Lower lobe of right lung (tissue), 2 donors: ENCODE results near the gene ANKS1B. TPM values are rescaled to one million over a fixed set of nuclear protein-coding genes. Genes with fewer than 3 reads are reported as not detected.

Experiments used
- ATAC-seq, 2 donors: fragments of 200-7000 bp; cut with Tn5 transposase; one replicate each; pipeline ENCODE4 v1.9.1; 2020 to 2022; ENCODE audit warnings: mild to moderate bottlenecking in 2 of 2, moderate library complexity in 2 of 2
- DNase-seq: peaks from one replicate; pipeline ENCODE4 v3.0.0-alpha.2; 2020
- H3K27ac ChIP-seq: fragments of 200-600 bp; one replicate; pipeline ENCODE4 v1.8.0; 2022
- H3K27me3 ChIP-seq: fragments of 200-600 bp; one replicate; pipeline ENCODE4 v1.8.0; 2022; ENCODE audit warnings: low read depth
- H3K36me3 ChIP-seq: fragments of 200-600 bp; one replicate; pipeline ENCODE4 v1.8.0; 2022; ENCODE audit warnings: mild to moderate bottlenecking
- H3K4me1 ChIP-seq: fragments of 200-600 bp; one replicate; pipeline ENCODE4 v1.8.0; 2022
- H3K4me3 ChIP-seq: fragments of 200-600 bp; one replicate; pipeline ENCODE4 v1.8.0; 2022; ENCODE audit warnings: mild to moderate bottlenecking
- H3K9me3 ChIP-seq: fragments of 200-600 bp; one replicate; pipeline ENCODE4 v1.8.0; 2022
- intact Hi-C: fragments of 100-400 bp; cut with DNase I; formaldehyde crosslinking; loops from one replicate; pipeline ENCODE4 v1.11.0; 2022
- total RNA-seq: library from RNA; stranded (reverse); fragmentation: NEBNext Ultra II Directional; extraction: Animal tissue kit (Norgen Biotek cat#: 25700); gene quantifications from one replicate; pipeline ENCODE4 v1.2.1, GENCODE V29; 2021
- TF ChIP-seq, protein P1 (sequence below): fragments of 200-600 bp; IDR thresholded peaks from one replicate; pipeline ENCODE4 v1.8.0; 2022; ENCODE audit warnings: antibody characterized with exemption, mild to moderate bottlenecking
- donor health status: DM: no; HTN: yes; CAD: no; lungs with severe emphysema.

The ANKS1B gene
- total RNA-seq, 1 donor from 2014 or later, result 4.0 TPM

GRCh38 chr12:99977550-99977949 is 7.2 kb downstream of the ANKS1B start:
- Histone ChIP-seq H3K4me3 (no peak overlapping the region), H3K27ac (no peak overlapping the region), H3K36me3 (no peaks in the 10 kb centered on the region), H3K4me1 (no peaks in the 10 kb centered on the region), H3K27me3 (no peaks in the 10 kb centered on the region), H3K9me3 (no peaks in the 10 kb centered on the region)
- ATAC-seq (no peak), DNase-seq (no peak)
- TF ChIP-seq, protein P1, sequence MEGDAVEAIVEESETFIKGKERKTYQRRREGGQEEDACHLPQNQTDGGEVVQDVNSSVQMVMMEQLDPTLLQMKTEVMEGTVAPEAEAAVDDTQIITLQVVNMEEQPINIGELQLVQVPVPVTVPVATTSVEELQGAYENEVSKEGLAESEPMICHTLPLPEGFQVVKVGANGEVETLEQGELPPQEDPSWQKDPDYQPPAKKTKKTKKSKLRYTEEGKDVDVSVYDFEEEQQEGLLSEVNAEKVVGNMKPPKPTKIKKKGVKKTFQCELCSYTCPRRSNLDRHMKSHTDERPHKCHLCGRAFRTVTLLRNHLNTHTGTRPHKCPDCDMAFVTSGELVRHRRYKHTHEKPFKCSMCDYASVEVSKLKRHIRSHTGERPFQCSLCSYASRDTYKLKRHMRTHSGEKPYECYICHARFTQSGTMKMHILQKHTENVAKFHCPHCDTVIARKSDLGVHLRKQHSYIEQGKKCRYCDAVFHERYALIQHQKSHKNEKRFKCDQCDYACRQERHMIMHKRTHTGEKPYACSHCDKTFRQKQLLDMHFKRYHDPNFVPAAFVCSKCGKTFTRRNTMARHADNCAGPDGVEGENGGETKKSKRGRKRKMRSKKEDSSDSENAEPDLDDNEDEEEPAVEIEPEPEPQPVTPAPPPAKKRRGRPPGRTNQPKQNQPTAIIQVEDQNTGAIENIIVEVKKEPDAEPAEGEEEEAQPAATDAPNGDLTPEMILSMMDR, result no peak
- intact Hi-C loops, result no loop called here

- no peaks in the 10 kb centered on the region for H3K27me3 ChIP-seq
- H3K36me3 ChIP-seq, result no peaks in the 10 kb centered on the region
- H3K4me3 ChIP-seq, result no peak overlapping the region
- ATAC-seq (no peak), DNase-seq (no peak)
- H3K27ac ChIP-seq, result no peak overlapping the region
- no peaks in the 10 kb centered on the region for H3K4me1 ChIP-seq
- intact Hi-C loops, result no loop called here
- TF ChIP-seq, protein P1, result no peak
- no peaks in the 10 kb centered on the region for H3K9me3 ChIP-seq
Observed at GRCh38 chr12:99976762-99977161, 8.0 kb downstream of the ANKS1B start.

DNA sequence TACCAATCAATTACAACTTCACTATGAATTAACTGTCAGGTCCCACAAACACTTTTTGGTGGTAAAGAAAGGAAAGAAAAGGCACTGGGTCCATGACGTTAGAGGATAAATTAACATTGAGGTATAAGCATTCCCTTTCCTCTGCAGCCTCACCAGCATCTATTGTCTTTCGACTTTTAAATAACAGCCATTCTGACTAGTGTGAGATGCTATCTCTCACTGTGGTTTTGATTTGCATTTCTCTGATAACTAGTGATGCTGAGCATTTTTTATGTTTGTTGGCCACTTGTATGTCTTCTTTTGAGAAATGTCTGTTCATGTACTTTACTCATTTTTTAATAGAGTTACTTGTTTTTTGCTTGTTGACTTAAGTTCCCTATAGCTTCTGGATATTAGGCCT is 9.4 kb downstream of the ANKS1B start:
- TF ChIP-seq, protein P1, result no peak
- intact Hi-C loops, result no loop called here
- Histone ChIP-seq H3K9me3 (no peaks in the 10 kb centered on the region), H3K4me1 (no peaks in the 10 kb centered on the region), H3K4me3 (no peak overlapping the region), H3K36me3 (no peaks in the 10 kb centered on the region), H3K27ac (no peak overlapping the region), H3K27me3 (no peaks in the 10 kb centered on the region)
- ATAC-seq, result no peak
- no peak for DNase-seq

DNA sequence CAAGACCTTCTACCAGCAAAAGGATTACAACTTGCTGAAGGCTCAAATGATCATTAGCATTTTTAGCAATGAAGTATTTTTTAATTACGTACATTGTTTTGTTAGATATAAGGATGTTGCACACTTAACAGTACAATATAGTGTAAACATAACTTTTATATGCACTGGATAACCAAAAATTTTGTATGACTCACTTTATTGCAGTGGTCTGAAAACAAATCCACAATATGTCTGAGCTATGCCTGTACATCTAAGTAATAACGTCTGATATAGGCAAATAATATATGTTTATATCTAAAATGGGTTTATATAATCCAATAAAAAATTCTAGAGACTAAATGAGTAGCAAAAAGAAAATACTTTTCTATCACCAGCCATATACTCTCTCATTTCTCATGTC is 10.6 kb downstream of the ANKS1B start:
- Histone ChIP-seq H3K27me3 (no peaks in the 10 kb centered on the region), H3K4me1 (no peaks in the 10 kb centered on the region), H3K27ac (no peak overlapping the region), H3K9me3 (no peaks in the 10 kb centered on the region), H3K4me3 (no peak overlapping the region), H3K36me3 (no peaks in the 10 kb centered on the region)
- DNase-seq (no peak), ATAC-seq (no peak)
- intact Hi-C loops, result no loop called here
- TF ChIP-seq, protein P1, result no peak

GRCh38 chr12:99966429-99966828 is 18.3 kb downstream of the ANKS1B start:
- ATAC-seq (no peak), DNase-seq (no peak)
- H3K27me3 ChIP-seq, result no peaks in the 10 kb centered on the region
- TF ChIP-seq, protein P1, result no peak
- H3K4me3 ChIP-seq, result no peak overlapping the region
- no peaks in the 10 kb centered on the region for H3K9me3 ChIP-seq
- intact Hi-C loops, result no loop called here
- no peaks in the 10 kb centered on the region for H3K36me3 ChIP-seq
- no peaks in the 10 kb centered on the region for H3K4me1 ChIP-seq
- no peak overlapping the region for H3K27ac ChIP-seq

DNA sequence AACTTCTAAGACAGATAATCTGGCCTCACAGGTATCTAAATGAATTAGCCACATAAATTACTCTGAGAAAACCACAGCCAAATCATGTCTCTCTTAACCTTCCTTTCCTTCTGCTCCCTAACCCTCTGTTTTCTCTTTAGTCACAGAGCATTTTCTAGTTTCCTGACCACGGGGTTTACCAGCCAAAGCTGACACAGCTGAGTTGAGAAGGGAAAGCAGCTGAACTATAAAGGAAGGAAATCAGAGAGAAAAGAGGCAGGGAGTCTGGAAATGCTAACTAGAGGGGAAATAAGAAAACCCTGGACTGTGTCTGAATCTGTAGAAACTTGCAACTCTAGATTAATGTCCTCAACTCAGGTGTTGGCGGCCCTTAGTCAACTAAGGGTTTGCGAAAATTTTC is 24.4 kb downstream of the ANKS1B start:
- Histone ChIP-seq H3K27ac (no peak overlapping the region), H3K4me1 (no peaks in the 10 kb centered on the region), H3K27me3 (no peaks in the 10 kb centered on the region), H3K4me3 (no peak overlapping the region), H3K9me3 (no peaks in the 10 kb centered on the region), H3K36me3 (no peaks in the 10 kb centered on the region)
- DNase-seq (no peak), ATAC-seq (no peak)
- TF ChIP-seq, protein P1, result no peak
- intact Hi-C loops, result no loop called here
